OCI-M2 (cell line): ENCODE results near the gene GATB.

Source experiments
- DNase-seq: peaks from one replicate; lab custom pipeline; 2025; ENCODE audit not compliant: unreplicated experiment; lab: John Stamatoyannopoulos, UW

Gene GATB, protein sequence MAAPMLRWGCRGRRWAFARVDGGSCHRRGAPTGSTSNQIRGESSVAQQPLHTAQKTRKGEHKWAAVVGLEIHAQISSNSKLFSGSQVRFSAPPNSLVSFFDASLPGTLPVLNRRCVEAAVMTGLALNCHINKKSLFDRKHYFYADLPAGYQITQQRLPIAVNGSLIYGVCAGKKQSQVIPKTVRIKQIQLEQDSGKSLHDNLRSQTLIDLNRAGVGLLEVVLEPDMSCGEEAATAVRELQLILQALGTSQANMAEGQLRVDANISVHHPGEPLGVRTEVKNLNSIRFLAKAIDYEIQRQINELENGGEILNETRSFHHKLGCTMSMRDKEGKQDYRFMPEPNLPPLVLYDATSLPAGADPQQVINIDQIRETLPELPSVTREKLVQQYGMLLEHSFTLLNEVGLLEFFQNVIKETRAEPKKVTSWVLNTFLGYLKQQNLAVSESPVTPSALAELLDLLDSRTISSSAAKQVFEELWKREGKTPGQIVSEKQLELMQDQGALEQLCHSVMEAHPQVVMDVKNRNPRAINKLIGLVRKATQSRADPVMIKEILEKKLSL

DNA sequence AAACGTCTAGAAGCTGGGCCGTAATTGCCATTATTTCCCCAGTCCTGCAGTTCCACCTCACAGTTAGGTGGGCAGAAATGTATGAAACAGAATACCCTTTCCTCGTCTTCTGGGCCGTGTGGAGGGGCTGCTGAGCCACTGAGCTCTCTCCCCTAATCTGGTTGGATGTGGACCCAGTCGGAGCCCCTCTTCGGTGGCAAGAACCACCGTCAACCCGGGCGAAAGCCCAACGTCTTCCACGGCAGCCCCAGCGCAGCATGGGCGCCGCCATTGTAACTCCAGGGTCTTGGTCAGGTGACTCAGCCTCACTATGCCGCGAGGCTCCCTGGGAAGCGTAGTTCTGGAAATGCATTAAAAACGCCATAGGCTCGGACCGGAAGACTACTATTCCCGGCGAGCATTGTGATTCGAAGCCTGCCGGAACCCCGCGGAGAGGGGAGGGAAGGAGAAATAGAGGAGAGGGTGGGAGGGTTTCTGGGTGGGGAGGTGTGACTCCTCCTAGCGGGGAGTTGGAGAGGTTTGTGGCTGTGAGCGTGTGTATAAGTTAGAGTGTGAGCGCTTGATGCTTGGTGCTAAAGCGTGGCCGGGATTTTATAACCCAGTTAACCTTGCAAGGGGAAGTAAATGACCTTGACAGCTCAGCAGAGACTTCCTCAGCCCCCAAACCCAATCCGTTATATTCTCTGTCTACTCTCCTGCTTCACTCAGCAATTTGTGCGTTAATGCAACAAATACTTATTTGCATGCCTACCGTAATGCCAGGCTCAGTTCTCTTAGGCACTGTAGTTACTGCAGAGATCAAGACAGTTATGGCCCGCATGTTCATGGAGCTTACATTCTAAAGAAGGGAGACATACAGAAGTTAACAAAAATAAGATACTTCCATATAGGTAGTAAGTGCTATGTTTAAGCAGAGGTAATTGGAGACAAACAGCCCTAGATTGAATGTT lies at the start of gene GATB:
GATB (minus strand) TSS at position 296 of the 950 bp plus-strand sequence; CDS start at position 271, 25 bp downstream.
- peak; percentile 39 for DNase-seq

DNA sequence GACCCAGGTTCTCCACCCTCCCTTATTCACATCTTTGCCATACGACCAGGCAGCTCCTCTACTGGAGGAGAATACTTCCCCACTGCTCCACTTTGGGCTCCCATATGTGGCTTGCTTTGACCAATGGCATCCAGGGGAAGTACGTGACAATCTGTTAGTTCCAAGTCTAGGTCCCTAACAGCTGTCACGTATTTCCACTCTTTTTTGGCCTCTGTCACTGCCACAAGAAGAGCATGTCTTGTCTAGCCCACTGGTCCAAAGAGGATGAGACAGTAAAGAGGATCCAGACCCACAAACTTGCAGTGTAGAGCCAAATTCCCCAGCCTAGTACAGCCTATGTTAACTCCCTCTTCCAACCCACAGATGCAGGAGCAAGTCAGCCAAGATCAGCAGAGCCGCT lies 49.7 kb upstream of the GATB start:
- DNase-seq, result no peak

DNA sequence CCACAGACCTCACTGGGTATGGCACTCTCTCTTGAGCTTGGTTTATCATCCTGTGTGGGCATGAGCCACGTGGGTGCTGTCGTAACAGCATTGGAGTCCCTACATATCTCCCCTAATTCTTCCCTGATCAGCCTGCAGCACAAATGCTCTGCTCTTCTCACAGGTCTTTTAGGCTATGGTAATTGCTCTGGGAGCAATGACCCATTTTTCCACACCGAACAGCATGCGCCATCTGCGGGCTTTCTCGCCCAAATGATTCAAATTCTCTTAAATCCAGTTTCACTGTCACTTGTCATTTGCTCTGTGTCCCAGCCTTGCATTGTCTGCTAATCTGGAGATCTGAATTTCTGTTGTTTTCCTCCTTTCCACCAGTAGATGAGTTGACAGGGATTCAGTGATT lies 48.9 kb upstream of the GATB start:
- no peak for DNase-seq

DNA sequence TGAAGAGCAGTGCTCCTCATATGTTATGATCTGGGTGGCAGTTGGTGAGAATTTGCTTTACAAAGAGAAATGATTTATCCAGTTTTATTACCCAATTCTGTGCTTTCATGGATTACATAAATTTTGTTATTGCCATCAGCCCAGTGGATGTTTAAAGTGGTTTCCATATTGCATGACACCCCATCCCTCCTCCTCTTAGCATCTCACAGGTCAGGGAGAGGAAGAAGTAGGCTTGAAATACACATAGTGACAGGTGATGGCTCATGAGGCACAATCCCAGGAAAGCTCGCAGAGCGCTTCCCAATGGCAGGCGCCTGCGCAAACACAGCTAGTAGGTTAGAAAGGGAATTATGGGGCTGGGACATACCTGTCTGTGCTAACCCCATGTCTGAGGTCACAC lies 47.7 kb upstream of the GATB start:
- no peak for DNase-seq

DNA sequence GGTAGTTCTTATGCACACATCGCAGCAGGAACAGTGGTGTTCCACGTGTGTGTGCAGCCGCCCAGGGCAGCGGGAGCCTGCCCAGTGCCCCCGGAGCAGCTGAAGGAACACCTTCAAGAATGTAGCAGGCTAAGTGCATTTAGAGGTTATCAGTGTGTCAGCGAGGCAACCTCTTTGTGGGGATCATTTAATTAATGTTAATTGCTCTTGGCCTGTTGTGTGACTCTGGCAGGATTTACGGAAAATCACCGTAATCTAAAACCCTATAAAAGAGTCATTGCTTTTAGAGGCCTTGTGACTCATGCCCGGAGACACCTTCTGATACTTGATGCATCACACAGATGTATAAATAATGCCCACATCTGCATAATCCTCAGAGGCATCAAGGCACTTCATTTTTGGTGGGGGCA lies 47.3 kb upstream of the GATB start:
- DNase-seq, result no peak

DNA sequence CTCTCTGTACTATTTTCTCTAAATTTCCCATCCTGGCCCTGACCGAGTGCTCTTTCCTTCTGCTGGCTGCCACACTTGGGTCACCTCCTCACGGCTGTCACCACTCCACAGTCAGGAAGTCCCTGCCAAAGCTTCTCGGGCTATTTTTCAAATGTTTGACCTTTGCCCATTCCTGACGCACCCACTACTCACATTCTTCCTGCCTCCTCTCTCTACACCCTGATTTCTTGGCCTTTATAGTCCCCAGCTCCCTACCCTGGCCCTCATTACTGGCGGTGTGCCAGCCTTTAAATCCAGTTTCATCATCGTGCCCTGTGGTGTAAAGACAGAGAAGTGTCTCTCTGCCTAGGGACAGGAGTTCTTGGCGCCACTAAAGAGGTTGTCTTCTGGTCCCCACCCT lies 46.4 kb upstream of the GATB start:
- DNase-seq, result no peak

DNA sequence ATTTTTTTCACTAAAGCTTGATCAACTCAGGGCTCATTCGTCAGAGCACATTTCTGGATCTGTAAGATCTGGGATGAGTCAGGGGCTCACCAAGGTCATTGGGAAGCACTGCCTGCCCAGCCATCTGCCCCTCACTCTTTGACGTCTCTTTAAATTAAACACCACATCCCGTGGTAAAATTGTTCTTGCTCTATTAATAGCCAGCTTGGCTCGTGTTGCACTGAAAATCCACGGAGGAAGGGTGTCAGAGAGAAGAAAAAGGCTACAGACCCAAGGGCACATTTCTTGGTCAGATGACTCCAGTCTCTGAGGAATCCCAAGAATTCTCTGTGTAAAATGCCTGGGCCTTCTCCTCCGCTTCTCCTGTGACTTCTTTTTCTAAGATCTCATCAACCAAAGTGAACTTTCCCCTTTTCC lies 45.7 kb upstream of the GATB start:
- DNase-seq, result no peak

DNA sequence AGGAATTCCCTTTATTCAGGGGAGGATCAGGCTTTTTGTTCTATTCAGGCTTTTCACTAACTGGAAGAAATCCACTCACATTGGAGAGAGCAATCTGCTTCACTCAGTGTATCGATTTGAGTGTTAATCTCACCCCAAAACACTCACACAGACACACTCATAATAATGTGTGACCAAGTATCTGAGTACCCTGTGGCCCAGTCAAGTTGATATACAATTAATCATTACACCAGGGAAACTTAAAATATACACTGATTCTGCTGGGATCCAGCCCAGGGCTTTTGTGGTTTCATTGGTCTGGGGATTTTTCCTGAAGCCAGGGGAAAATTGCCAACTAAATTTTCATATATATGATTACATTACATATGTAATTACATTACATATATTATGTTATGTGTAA lies 44.0 kb upstream of the GATB start:
- no peak for DNase-seq

DNA sequence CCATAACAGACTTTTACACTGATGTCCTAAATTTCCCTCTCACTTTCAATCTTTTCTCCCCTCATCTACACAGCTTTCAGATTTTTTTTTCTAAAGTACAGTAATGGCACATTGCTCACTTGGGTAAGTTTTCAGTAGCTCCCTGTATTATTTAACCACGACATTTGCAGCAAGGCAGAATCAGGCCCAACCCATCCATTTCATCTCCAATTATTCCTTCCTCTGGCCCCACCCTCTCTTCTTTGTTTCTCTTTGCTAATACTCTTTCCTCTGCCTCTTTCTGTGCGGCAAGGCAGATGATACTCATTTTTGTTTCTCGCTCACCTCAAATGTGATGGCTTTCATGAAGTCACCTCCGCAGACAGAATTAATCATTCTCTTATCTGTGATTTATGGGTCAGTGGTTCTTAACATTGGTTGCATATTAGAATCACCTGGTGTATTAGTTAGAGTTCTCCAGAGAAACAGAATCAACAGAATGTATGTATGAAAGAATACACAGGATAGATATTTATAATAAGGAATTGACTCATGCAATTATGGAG lies 43.4 kb upstream of the GATB start:
- no peak for DNase-seq

DNA sequence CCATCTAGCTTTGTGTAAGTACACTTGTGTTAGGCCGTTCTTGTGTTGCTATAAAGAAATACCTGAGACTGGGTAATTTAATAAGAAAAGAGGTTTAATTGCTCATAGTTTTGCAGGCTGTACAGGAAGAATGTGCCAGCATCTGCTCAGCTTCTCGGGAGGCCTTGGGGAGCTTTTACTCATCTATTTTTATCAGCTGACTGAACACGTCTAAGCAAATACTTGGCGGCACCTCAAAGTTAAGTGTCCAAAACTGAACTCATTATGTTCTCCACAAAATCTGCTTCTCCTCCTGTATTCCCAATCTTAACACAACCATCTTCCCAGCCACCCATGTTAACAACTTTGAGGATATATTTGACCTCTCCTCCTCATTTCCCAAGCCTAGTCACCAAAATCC lies 42.4 kb upstream of the GATB start:
- no peak for DNase-seq

DNA sequence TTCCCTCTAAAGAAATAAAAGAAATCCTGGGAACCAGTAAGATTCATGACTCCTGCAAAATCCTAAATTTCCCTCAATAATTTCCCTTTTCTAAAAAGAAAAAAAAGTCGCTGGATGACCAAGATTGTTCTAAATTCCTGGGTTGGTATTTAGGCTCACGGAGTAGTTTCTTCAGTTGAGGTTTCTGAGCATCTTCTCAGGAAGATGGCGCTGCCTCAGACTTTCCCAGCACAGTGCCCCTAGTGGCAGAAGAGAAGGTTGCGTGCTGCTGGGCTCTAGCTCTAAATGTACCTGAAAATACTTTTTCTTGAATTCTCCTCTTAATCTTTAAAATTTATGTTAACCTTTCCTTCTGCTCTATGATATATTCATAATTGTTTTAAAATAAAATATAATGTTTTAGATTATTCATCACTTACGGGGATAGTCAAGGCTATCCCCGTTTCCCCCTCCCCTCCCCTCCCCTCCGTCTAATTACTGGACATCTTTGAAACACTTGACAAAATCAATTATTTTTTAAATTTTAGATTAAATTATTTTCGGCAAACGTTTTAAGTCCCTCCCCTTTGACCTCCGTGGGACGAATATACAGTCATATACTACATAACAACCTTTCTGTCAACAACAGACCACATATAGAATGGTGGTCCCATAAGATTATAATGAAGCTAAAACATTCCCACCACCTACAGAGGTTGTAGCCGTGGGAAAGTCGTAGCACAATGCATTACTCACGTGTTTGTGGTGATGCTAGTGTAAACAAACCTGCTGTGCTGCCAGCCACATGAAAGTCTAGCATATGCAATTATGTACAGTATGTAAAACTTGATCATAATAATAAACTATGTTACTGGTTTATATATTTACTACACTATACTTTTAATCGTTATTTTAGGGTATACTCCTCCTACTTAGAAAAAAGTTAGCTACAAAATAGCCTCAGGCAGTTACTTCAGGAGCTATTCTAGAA lies 41.0 kb upstream of the GATB start:
- no peak for DNase-seq

DNA sequence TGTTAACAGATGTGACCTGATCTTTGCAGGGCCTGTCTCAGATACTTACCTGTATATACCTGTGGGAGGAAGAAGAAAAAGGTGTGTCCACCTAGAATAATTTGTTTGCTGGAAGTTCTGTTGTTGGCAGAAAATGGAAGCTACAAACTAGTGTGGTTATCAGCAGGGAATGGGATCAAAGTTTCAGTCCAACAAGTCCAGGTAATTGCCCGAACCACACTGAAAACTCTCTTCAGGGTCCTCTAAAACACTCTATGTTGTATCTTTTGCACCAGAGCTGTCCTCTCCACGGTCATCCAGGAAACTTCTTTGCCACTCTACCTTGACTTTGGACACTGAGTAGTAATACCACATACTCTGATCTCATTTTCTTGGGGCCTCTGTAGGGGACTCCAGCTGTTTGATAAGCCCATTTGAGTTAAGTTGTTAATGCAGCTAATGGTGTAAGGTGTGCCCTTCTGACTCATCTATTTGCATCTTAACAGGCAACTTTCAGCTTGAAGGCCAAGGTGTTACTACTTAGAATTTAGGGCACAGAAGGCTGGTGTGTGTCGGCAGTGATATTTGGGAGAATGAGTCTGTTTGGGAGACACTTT lies 38.7 kb upstream of the GATB start:
- DNase-seq, result no peak

DNA sequence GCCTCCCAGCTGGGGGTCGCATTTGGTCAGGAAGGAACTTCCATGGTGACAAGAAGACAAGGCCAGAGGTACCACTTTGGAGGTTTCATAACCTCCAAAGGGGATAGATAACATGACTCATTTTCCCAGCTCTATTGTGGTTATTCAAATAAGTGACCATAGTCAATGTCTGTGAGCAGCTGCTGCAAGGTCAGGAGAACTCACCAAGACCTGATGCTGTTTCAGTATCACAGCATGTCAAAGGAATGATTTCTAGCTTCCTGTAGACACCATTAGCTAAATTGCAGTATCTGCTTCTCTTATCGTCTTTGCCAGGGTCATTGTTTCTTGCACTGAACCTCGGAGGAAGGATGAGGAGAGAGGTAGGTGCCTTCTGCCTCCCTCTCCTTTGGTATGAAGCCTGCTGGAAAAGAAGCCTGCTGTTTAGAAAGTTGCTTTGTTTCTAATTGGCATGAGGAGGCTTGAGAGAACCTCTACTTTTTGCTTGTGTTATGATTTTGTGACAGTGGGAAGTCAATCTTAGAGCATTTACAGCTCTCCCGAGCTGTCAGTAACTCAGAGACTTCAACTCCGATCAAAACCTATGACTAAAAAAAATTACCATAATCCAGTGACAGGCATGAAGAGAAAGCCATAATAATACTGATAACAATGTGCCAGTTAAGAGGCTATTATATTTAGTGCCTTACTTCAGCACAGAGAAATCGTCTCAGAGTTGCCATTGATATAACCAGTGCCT lies 38.0 kb upstream of the GATB start:
- DNase-seq, result no peak

DNA sequence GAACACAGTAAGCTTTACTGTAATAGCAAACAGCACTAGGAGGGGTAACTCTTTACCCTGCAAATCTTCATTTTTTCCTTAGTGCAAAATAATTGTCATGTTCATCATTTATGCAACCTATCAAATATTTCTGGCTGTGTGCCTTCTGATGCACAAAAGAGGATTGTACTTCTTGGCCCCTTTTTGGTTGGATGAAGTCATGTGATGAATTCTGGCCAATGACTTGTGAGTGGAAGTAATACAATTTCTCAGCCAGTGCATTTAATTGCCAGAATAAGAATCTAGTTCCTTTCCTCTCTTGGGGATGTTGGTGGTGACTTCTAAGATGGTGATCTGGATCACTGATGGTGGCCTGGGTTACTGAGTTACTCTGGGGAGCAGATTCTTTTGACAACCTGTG lies 37.0 kb upstream of the GATB start:
- no peak for DNase-seq

DNA sequence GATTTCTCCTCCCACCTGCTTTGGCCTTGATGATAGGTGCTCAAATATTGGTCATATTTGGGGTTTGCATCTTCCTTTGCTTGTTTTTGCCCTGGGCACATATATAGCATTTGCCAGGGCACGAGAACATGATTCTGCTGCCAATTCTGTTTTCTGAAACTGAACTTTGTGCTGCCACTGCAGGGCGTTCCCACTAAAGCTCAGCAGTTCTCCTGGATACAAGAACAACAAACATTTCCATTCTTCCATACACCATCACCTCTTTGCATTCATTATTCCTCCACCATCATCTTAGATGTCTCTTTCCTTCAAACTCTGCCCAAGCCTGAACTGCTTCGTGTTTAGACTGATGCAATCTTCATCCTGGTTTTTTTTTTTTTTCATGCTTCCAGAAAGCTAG lies 36.3 kb upstream of the GATB start:
- no peak for DNase-seq

DNA sequence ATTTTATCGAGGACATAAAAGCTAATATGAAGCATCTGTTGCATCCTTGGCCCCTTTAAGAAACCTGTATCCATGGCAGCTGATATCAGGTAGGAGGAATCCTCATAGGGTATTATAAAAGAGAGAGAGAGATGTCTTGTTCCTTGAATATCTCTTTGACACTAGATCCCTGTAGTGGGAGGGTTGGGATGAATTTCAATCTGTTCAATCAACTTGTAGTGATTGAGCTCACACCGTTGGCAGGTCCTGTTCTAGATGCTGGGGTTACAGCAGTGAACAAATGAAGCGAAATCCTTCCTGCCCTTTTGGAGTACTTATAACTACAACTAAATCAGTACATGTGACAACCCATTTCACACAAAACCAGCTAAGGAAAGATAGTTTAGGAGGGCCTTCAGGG lies 35.3 kb upstream of the GATB start:
- no peak for DNase-seq

DNA sequence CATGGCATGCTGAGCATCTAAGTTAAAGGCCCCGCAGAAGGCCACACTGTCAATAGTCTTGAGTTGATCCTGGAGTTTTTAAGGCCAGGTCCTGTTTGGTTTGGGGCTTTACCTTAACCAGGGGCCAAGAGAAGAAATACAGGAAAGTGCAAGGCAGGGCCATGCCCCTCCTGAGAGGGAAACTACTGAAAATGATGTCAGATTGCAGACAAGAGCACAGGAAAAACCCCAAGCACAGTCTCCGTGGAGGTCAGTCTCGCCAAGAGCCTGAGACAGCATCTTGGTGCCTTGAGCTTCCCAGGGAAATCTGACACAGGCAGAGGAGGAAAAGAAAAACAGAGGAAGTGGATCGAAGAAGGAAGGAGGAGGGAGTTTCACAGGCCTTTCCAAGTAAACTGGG lies 32.2 kb upstream of the GATB start:
- no peak for DNase-seq

DNA sequence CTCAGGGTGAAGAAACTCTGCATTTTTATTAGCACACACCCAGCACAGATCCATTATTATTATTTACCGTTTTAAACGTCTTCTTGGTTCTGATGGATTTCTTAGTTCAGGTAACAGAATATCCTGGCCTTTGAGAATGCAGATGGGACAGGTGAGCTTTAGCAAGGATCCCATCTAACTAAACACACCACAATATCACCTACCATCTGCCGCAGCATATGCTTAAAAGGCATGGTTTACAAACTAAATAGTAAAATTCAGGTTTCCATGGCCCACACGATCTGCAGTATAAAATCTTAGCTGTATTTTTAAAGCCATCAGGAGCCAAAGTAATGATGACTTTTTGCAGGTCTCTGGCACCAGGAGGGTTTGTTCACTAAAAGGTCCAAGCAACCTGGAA lies 31.7 kb upstream of the GATB start:
- DNase-seq, result no peak

DNA sequence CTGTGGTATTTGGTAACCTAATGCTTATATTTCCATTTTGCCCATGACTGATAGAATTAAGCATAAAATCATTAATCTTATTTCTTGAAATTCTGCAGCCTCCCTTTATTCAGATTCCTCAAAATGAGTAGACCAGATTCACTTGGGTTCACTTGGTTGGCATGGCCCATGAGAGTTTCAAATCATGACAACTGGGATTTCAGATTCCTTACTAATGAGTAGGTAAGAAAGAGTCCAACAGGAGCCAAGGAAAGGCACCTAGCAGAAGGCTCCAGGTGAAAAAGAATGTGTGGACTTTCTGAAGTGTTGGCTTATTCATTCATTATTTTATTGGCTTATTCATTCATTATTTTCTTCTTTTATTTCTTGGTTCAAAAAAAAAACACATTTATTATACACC lies 27.2 kb upstream of the GATB start:
- no peak for DNase-seq
